PC-3 (cell line): ENCODE results near the gene CXorf65. TPM values are rescaled to one million over a fixed set of nuclear protein-coding genes. Genes with fewer than 3 reads are reported as not detected.

Experiments
- ATAC-seq: fragments of 200-7000 bp; cut with Tn5 transposase; 2 replicates; pipeline ENCODE4 v1.9.1; 2020; ENCODE audit warnings: mild to moderate bottlenecking, moderate library complexity
- BruUV-seq: library from RNA; stranded (reverse); fragments of 400-500 nt; replicated peaks from 2 replicates; lab custom pipeline; 2021; lab: Mats Ljungman, UMichigan
- CTCF ChIA-PET: fragments of 300-600 bp; sonication (Branson Sonifier 250); formaldehyde crosslinking; loops from one replicate; lab custom pipeline; 2022; ENCODE audit warnings: antibody characterized with exemption; lab: Charles Lee
- POLR2A ChIA-PET: fragments of 300-600 bp; sonication (Branson Sonifier 250); formaldehyde crosslinking; loops from one replicate; lab custom pipeline; 2022; ENCODE audit warnings: antibody characterized with exemption; ENCODE audit not compliant: unreplicated experiment; lab: Charles Lee
- DNase-seq: peaks from one replicate; pipeline ENCODE4 v3.0.0-alpha.2; 2015
- H2AFZ ChIP-seq: fragments of 300-600 bp; sonication (generic); 2 replicates; pipeline ENCODE4 v1.6.0; 2016; ENCODE audit warnings: antibody characterized with exemption, low read length
- H3F3A ChIP-seq: fragments of 300-600 bp; sonication (generic); one replicate; pipeline ENCODE4 v1.6.0; 2017; ENCODE audit warnings: antibody characterized with exemption, low read length, control low read depth, mild to moderate bottlenecking; ENCODE audit not compliant: unreplicated experiment
- H3K27ac ChIP-seq: fragments of 300-600 bp; sonication (generic); 2 replicates; pipeline ENCODE4 v1.5.1; 2016; ENCODE audit warnings: mild to moderate bottlenecking, low read length
- H3K27me3 ChIP-seq: fragments of 300-600 bp; sonication (generic); 2 replicates; pipeline ENCODE4 v1.6.1; 2016; ENCODE audit warnings: low read length, mixed read lengths
- H3K36me3 ChIP-seq: fragments of 300-600 bp; sonication (generic); 2 replicates; pipeline ENCODE4 v1.6.1; 2016; ENCODE audit warnings: low read depth, mixed run types, low read length, mixed read lengths
- H3K4me1 ChIP-seq: fragments of 300-600 bp; sonication (generic); 2 replicates; pipeline ENCODE4 v1.5.1; 2016; ENCODE audit warnings: low read length; ENCODE audit not compliant: insufficient read depth
- H3K4me2 ChIP-seq: fragments of 300-600 bp; sonication (generic); 2 replicates; pipeline ENCODE4 v1.6.0; 2016; ENCODE audit warnings: low read length
- H3K4me3 ChIP-seq: fragments of 300-600 bp; sonication (generic); 2 replicates; pipeline ENCODE4 v1.5.1; 2016; ENCODE audit warnings: mild to moderate bottlenecking, low read length, mixed read lengths
- H3K79me2 ChIP-seq: fragments of 300-600 bp; sonication (generic); 2 replicates; pipeline ENCODE4 v1.6.1; 2017; ENCODE audit warnings: low read length, mixed read lengths
- H3K9ac ChIP-seq: fragments of 300-600 bp; sonication (generic); 2 replicates; pipeline ENCODE4 v1.6.0; 2016; ENCODE audit warnings: mild to moderate bottlenecking, low read length
- H3K9me2 ChIP-seq: fragments of 300-600 bp; sonication (generic); replicated peaks from 2 replicates; pipeline ENCODE4 v1.6.1; 2016; ENCODE audit warnings: mixed run types, low read length, mixed read lengths
- H3K9me3 ChIP-seq: fragments of 300-600 bp; sonication (generic); 2 replicates; pipeline ENCODE4 v1.6.1; 2016; ENCODE audit warnings: low read length, mixed read lengths
- H4K20me1 ChIP-seq: fragments of 300-600 bp; sonication (generic); 2 replicates; pipeline ENCODE4 v1.6.1; 2016; ENCODE audit warnings: low read length, mixed read lengths
- CTCF ChIP-seq: fragments of 300-600 bp; sonication (generic); conservative IDR thresholded peaks from 2 replicates; pipeline ENCODE4 v1.5.1; 2017; ENCODE audit warnings: antibody characterized with exemption, low read depth, mild to moderate bottlenecking, low read length
- EZH2 ChIP-seq: fragments of 300-600 bp; sonication (generic); IDR thresholded peaks from one replicate; pipeline ENCODE4 v1.6.1; 2017; ENCODE audit warnings: antibody characterized with exemption, mild to moderate bottlenecking, low read length; ENCODE audit not compliant: unreplicated experiment
- EZH2phosphoT487 ChIP-seq: fragments of 300-600 bp; sonication (generic); IDR thresholded peaks from 2 replicates; pipeline ENCODE4 v1.6.1; 2018; ENCODE audit warnings: mild to moderate bottlenecking, antibody characterized with exemption, low read length, borderline replicate concordance
- intact Hi-C: fragments of 100-400 bp; cut with micrococcal nuclease; formaldehyde crosslinking; loops from 2 replicates; pipeline ENCODE4 v1.9.0; 2023
- total RNA-seq: library from RNA; depleted of rRNA; stranded (reverse); fragments of >200 nt; gene quantifications from 2 replicates; pipeline ENCODE4 v1.2.3, GENCODE V29; 2014

Gene CXorf65
- total RNA-seq, 1 experiment from 2014 or later = not detected

GRCh38 chrX:71068044-71068918, 38.3 kb downstream of the CXorf65 start, which contains the start of gene SNX12:
SNX12 (minus strand) TSS chrX:71068334; CDS start chrX:71068306, 28 bp downstream.
- BruUV-seq = no TSS peak
- Histone ChIP-seq H3K4me2 (peak within 1 kb of the TSS; percentile 93), H3K79me2 (peaks cover 35% of the 10 kb centered on the region), H3K27me3 (no peaks in the 10 kb centered on the region), H3K27ac (peak within 1 kb of the TSS; percentile 66), H3K4me1 (peaks cover 17% of the 10 kb centered on the region), H3K9me3 (no peaks in the 10 kb centered on the region), H3K9ac (peak within 1 kb of the TSS; percentile 82), H3K4me3 (peak within 1 kb of the TSS; percentile 81), H2AFZ (peak within 1 kb of the TSS; percentile 89), H4K20me1 (no peaks in the 10 kb centered on the region), H3K36me3 (no peaks in the 10 kb centered on the region), H3F3A (no peaks in the 10 kb centered on the region), H3K9me2 (no peaks in the 10 kb centered on the region)
- ATAC-seq (peak; percentile 92), DNase-seq (peak; percentile 92)
- TF ChIP-seq EZH2 = no peak
- no peak for TF ChIP-seq EZH2phosphoT487
- TF ChIP-seq CTCF = no peak
- POLR2A ChIA-PET = interaction anchor here (0.6 to 0.7 kb wide), 2 partner anchors 17 to 51 kb away, joined by 4 to 13 read pairs; no protein-coding TSS in a partner anchor
- CTCF ChIA-PET = no interaction called here
- intact Hi-C loops = no loop called here

GRCh38 chrX:71067712-71068043, 38.9 kb downstream of the CXorf65 start:
- no peaks in the 10 kb centered on the region for H3K9me3 ChIP-seq
- peak; percentile 21 for ATAC-seq
- peak overlapping the region; percentile 82 for H3K9ac ChIP-seq
- intact Hi-C loops = no loop called here
- H3K27me3 ChIP-seq = no peaks in the 10 kb centered on the region
- peak overlapping the region; percentile 85 for H3K4me2 ChIP-seq
- H2AFZ ChIP-seq = peak overlapping the region; percentile 74
- peak; percentile 6 for DNase-seq
- H3K79me2 ChIP-seq = peaks cover 35% of the 10 kb centered on the region
- H3F3A ChIP-seq = no peaks in the 10 kb centered on the region
- ChIA-PET CTCF (no interaction called here), POLR2A (interaction anchor here (0.6 to 0.7 kb wide), 2 partner anchors 17 to 52 kb away, joined by 4 to 13 read pairs; no protein-coding TSS in a partner anchor)
- H3K4me1 ChIP-seq = peaks cover 13% of the 10 kb centered on the region
- H3K27ac ChIP-seq = peak overlapping the region; percentile 66; the same call in 1 of the 2 replicates
- no peak for TF ChIP-seq EZH2phosphoT487
- TF ChIP-seq EZH2 = no peak
- TF ChIP-seq CTCF = no peak
- H3K4me3 ChIP-seq = peak overlapping the region; percentile 81
- no peaks in the 10 kb centered on the region for H3K36me3 ChIP-seq
- H4K20me1 ChIP-seq = no peaks in the 10 kb centered on the region
- BruUV-seq = no TSS peak
- no peaks in the 10 kb centered on the region for H3K9me2 ChIP-seq

- Histone ChIP-seq H3K36me3 (no peaks in the 10 kb centered on the region), H3K4me3 (peak overlapping the region; percentile 81), H3K4me2 (peak overlapping the region; percentile 85), H3F3A (no peaks in the 10 kb centered on the region), H3K79me2 (peaks cover 35% of the 10 kb centered on the region), H3K27ac (0 out of 2 replicates have a peak overlapping the region, but pooled peaks have one; percentile 66), H2AFZ (peak overlapping the region; percentile 74), H3K9me2 (no peaks in the 10 kb centered on the region), H4K20me1 (no peaks in the 10 kb centered on the region), H3K9ac (peak overlapping the region; percentile 82), H3K9me3 (no peaks in the 10 kb centered on the region), H3K4me1 (peaks cover 9% of the 10 kb centered on the region), H3K27me3 (no peaks in the 10 kb centered on the region)
- no TSS peak for BruUV-seq
- no peak for ATAC-seq
- TF ChIP-seq CTCF = no peak
- TF ChIP-seq EZH2phosphoT487 = no peak
- TF ChIP-seq EZH2 = no peak
- DNase-seq = no peak
- intact Hi-C loops = no loop called here
- ChIA-PET CTCF (no interaction called here), POLR2A (no interaction called here)
Measured at GRCh38 chrX:71067089-71067488, 39.5 kb downstream of the CXorf65 start.
